Upper lobe of left lung (tissue), 6 donors: Measurements from ENCODE around the gene POU2F2. TPM values are rescaled to one million over a fixed set of nuclear protein-coding genes. Genes with fewer than 3 reads are reported as not detected.

Source experiments
- ATAC-seq, 2 donors: fragments of 200-7000 bp; cut with Tn5 transposase; one replicate each; pipeline ENCODE4 v1.9.1; 2022; ENCODE audit warnings: mild to moderate bottlenecking in 2 of 2, moderate library complexity in 2 of 2; ENCODE audit not compliant: low FRiP score in 2 of 2
- DNase-seq, 2 donors: peaks; one replicate each; pipeline ENCODE4 v3.0.0-alpha.2; 2019 to 2020
- H3K27ac ChIP-seq, 4 donors: fragments of 200-600 bp; sonication (generic); one replicate each; pipeline ENCODE4 v1.5.1; 2016 to 2019
- H3K27me3 ChIP-seq, 4 donors: fragments of 200-600 bp; sonication (generic); one replicate each; pipeline ENCODE4 v1.5.1; 2017 to 2019
- H3K36me3 ChIP-seq, 4 donors: fragments of 200-600 bp; sonication (generic); one replicate each; pipeline ENCODE4 v1.5.1; 2016 to 2019
- H3K4me1 ChIP-seq, 4 donors: fragments of 200-600 bp; sonication (generic); one replicate each; pipeline ENCODE4 v1.5.1; 2018 to 2019
- H3K4me3 ChIP-seq, 4 donors: fragments of 200-600 bp; sonication (generic); one replicate each; pipeline ENCODE4 v1.5.1; 2017 to 2019; ENCODE audit warnings: mild to moderate bottlenecking in 2 of 4, moderate library complexity in 1 of 4
- H3K9me3 ChIP-seq, 4 donors: fragments of 200-600 bp; sonication (generic); one replicate each; pipeline ENCODE4 v1.5.1; 2018 to 2019
- EP300 ChIP-seq, 4 donors: sonication (generic); formaldehyde crosslinking; IDR thresholded peaks; one replicate each; pipeline ENCODE4 v1.5.1; 2017; ENCODE audit warnings: antibody characterized with exemption in 4 of 4, control low read depth in 2 of 4
- POLR2A ChIP-seq, 4 donors: fragments of 450-650 bp; IDR thresholded peaks; one replicate each; pipeline ENCODE4 v1.5.1; 2016 to 2017; ENCODE audit warnings: antibody characterized with exemption in 4 of 4, mild to moderate bottlenecking in 2 of 4
- POLR2AphosphoS5 ChIP-seq, 2 donors: sonication (generic); formaldehyde crosslinking; IDR thresholded peaks; one replicate each; pipeline ENCODE4 v1.5.1; 2017; ENCODE audit warnings: antibody characterized with exemption in 2 of 2
- WGBS, 2 donors: methylation state at CpG; one replicate each; pipeline ENCODE4 v1.1.5; 2017 to 2018; 5-methylcytosine and 5-hydroxymethylcytosine counted together
- total RNA-seq, 6 donors: library from RNA; depleted of rRNA in 4 of 6; stranded (reverse); fragments of >200 nt in 4 of 6; gene quantifications; one replicate each; pipeline versions ENCODE4 v1.1.0 to v1.2.1, GENCODE V29; 2016 to 2021
- TF ChIP-seq, protein P1 (sequence below), 6 experiments: fragments of 450-650 bp in 4 of 6; fragments of 200-600 bp in 2 of 6; sonication (generic) in 2 of 6; IDR thresholded peaks; one replicate each; pipeline ENCODE4 v1.5.1; 2016 to 2019; ENCODE audit warnings: antibody characterized with exemption in 6 of 6
- donor health status: DM: no; HTN: no; CAD: no; lungs with moderate emphysema.
- donor health status: DM: no; HTN: yes; CAD: no; lungs with severe emphysema.

The POU2F2 gene
- total RNA-seq, 6 donors from 2014 or later = 1.3 to 12.0 (median 5.0) TPM

DNA sequence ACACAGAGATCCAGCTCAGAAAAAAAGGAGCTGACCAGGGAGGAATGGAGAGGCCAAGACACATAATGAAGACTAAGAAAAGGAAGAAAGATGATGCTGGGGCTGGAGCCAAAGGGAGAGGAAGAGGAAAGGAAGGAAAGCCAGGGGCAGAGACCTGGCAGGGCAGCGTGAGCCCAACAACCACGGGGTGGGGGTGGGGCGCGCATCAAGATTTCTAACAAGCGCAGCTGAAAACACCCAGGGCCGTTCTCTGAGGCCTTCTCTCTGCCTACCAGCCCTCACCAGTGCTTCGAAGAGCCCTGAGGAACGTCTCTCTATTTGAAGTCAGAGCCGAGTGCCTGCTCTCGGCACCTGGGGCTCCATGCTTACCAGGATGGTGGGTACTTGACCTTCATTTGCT lies 23.6 kb upstream of the POU2F2 start:
- peaks cover 0 to 6% (median 3%) of the 10 kb centered on the region in 4 donors for H3K27me3 ChIP-seq
- no peak for ATAC-seq

DNA sequence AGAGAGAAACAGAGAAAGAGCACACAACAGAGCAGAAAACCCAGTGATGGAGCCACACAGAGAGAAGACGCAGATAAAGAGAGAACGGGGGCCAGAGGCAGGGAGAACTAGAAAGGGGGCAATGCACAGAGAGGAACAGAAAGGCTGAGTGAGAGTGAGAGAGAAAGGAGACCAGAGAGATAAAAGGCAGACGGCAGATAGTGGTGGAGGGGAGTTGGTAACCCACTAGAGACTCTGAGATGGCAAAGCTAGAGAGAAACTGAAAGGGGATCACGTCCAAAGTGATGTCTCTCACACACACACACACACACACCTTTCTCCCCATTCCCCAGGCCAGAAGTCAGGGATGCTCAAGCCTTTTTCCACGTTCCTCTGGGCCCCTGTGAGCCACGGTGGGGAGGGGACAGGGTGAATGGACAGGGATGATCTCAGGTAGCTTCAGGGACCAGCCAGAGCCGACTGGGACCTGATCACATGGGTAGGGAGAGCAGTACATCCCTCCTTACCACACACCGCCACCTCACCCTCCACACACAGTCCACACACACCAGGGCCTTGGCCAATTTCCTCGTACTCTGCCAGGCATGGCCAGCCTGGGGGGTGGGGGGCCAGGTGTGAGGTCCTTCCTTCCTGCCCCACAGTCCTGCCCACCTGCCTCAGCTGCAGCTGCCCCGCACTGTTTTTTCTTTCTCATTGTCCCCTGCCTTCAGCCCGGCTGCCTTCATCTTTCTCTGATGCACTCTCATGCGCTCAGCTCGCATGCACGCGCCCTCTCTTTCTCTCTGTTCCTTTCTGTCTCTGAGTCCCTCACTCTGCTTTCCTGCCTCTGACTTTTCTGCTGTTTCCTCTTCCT lies 22.5 kb upstream of the POU2F2 start:
- Histone ChIP-seq H3K4me1 (no peaks in the 10 kb centered on the region), H3K27me3 (peaks cover 0 to 9% (median 4%) of the 10 kb centered on the region in 4 donors), H3K9me3 (no peaks in the 10 kb centered on the region), H3K36me3 (no peaks in the 10 kb centered on the region), H3K27ac (no peak overlapping the region), H3K4me3 (no peak overlapping the region)
- 43 to 47% methylated on average over 15 of the region's 15 CpGs for WGBS, 2 donors
- TF ChIP-seq, protein P1, sequence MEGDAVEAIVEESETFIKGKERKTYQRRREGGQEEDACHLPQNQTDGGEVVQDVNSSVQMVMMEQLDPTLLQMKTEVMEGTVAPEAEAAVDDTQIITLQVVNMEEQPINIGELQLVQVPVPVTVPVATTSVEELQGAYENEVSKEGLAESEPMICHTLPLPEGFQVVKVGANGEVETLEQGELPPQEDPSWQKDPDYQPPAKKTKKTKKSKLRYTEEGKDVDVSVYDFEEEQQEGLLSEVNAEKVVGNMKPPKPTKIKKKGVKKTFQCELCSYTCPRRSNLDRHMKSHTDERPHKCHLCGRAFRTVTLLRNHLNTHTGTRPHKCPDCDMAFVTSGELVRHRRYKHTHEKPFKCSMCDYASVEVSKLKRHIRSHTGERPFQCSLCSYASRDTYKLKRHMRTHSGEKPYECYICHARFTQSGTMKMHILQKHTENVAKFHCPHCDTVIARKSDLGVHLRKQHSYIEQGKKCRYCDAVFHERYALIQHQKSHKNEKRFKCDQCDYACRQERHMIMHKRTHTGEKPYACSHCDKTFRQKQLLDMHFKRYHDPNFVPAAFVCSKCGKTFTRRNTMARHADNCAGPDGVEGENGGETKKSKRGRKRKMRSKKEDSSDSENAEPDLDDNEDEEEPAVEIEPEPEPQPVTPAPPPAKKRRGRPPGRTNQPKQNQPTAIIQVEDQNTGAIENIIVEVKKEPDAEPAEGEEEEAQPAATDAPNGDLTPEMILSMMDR (IDR thresholded peaks at IDR 0.05) = no peak
- TF ChIP-seq POLR2AphosphoS5 (IDR thresholded peaks at IDR 0.05) (no peak), EP300 (IDR thresholded peaks at IDR 0.05) (no peak)
- DNase-seq (peak in 1 of 2 donors; percentile 28), ATAC-seq (peak in 1 of 2 donors; percentile 6)

More for the DNA sequence above, 23.6 kb upstream of the POU2F2 start:
- TF ChIP-seq POLR2A (IDR thresholded peaks at IDR 0.05) = no peak
- TF ChIP-seq, protein P1 (IDR thresholded peaks at IDR 0.05) = no peak
- TF ChIP-seq EP300 (IDR thresholded peaks at IDR 0.05) = no peak
- no peak for TF ChIP-seq POLR2AphosphoS5 (IDR thresholded peaks at IDR 0.05)
- 33 to 34% methylated on average over 7 to 10 of the region's 10 CpGs for WGBS, 2 donors
- DNase-seq = no peak
- Histone ChIP-seq H3K4me3 (no peak overlapping the region), H3K27ac (no peak overlapping the region), H3K36me3 (no peaks in the 10 kb centered on the region), H3K9me3 (no peaks in the 10 kb centered on the region), H3K4me1 (no peaks in the 10 kb centered on the region)

DNA sequence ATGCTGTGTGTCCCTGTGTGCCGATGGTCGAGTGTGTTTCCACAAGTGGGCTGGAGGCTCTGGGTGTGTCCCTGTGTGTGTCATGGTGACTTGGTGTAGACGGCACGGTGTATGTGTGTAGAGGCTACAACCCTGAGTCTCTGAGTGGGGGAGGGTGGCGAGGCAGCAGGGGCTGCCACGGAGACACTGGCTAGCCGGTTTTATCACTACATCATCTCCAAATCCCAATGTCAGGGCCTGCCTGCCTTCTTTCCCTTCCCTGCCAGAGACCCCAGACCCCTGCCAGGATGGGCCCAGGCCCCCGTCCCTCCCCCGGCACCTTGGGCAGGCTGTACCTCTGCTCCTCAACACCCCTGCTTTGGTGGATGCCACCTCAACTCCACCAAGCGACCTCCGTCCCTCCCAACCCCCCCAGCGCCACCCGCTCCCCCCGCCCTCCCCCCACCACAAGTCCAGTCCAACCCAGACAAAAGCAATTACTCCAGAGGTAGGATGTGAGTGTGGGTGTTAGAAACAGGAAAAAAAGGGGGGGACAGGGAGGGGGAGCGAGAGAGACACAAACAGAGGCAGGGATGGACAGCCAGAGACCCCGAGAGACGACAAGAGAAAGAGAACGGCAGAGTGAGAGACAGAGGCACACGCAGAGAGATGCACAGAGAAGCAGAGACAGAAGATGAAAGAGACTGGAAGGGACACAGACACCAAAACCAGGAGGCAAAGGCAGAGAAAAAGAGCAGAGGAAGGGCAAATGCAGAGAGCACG lies 21.6 kb upstream of the POU2F2 start:
- no peak for TF ChIP-seq EP300 (IDR thresholded peaks at IDR 0.05)
- TF ChIP-seq, protein P1 (IDR thresholded peaks at IDR 0.05) = no peak
- TF ChIP-seq POLR2AphosphoS5 (IDR thresholded peaks at IDR 0.05) = no peak
- no peak for TF ChIP-seq POLR2A (IDR thresholded peaks at IDR 0.05)
- H3K4me1 ChIP-seq = no peaks in the 10 kb centered on the region
- DNase-seq (peak in 1 of 2 donors; percentile 46), ATAC-seq (no peak)
- WGBS, 2 donors = 47 to 61% methylated on average over 16 to 20 of the region's 20 CpGs
- H3K27me3 ChIP-seq = peaks cover 0 to 9% (median 4%) of the 10 kb centered on the region in 4 donors
- no peaks in the 10 kb centered on the region for H3K36me3 ChIP-seq
- H3K27ac ChIP-seq = no peak overlapping the region
- H3K4me3 ChIP-seq = no peak overlapping the region
- H3K9me3 ChIP-seq = no peaks in the 10 kb centered on the region

DNA sequence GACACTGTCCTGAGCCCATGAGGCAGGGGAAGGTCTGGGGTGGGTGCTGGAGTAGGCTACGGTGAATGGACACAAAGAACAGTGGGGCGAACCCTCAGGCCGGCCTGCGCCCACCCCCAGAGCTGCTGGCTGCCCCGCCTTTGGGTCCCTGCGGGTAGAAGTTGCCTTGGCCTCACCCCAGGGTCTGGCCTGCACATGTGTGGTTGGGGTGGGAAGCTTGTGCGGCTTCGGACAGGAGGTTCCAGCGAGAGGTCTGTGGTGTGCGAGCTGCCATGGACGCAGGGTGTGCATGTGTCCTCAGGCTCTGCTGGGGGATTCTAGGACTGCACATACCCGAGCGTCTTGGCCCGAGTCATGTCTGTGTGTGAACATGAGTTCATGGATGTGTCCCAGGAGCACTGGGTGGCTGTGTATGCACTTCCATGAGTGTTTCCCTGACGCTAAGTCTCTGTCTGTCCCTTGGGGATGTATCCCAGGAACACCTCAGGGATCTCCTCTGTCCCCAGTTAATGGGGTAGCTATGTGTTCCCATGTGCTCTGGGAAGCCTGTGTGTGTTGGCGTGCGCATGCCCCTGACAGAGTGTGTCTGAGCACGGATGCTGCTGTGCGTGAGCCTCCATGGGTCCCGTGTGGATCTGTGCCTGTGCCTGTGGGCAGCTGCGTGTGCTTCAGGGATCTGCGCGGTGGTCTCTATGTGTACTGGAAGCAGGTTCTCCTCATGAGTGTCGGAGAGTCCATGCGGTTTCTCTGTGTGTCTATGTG lies 20.8 kb upstream of the POU2F2 start:
- DNase-seq = peak in 1 of 2 donors; percentile 48
- H3K9me3 ChIP-seq = no peaks in the 10 kb centered on the region

More for the DNA sequence above, 20.8 kb upstream of the POU2F2 start:
- no peak for ATAC-seq
- H3K4me1 ChIP-seq = no peaks in the 10 kb centered on the region
- TF ChIP-seq, protein P1 (IDR thresholded peaks at IDR 0.05) = no peak
- TF ChIP-seq POLR2A (IDR thresholded peaks at IDR 0.05) (no peak), POLR2AphosphoS5 (IDR thresholded peaks at IDR 0.05) (no peak), EP300 (IDR thresholded peaks at IDR 0.05) (no peak)
- H3K27ac ChIP-seq = no peak overlapping the region
- peaks cover 0 to 9% (median 4%) of the 10 kb centered on the region in 4 donors for H3K27me3 ChIP-seq
- no peak overlapping the region for H3K4me3 ChIP-seq
- H3K36me3 ChIP-seq = no peaks in the 10 kb centered on the region
- 81 to 91% methylated on average over 9 to 23 of the region's 25 CpGs for WGBS, 2 donors
